Neuronal stem cell (in vitro differentiated cells): ENCODE results near the gene CWC15. TPM values are rescaled to one million over a fixed set of nuclear protein-coding genes. Genes with fewer than 3 reads are reported as not detected.
"Not testable (repeated sequence)": the region's sequence is repeated elsewhere in the genome, so short reads cannot be mapped to it uniquely, and the experiment has no call there.

Experiments used
- DNase-seq: peaks from one replicate; pipeline ENCODE4 v3.0.0-alpha.2; 2013; ENCODE audit warnings: low spot score
- H2AFZ ChIP-seq: one replicate; pipeline ENCODE4 v1.6.1; 2013; ENCODE audit warnings: mild to moderate bottlenecking, low read length, inconsistent platforms
- H2AK5ac ChIP-seq: 2 replicates; pipeline ENCODE4 v1.6.1; 2013; ENCODE audit warnings: low read depth, mild to moderate bottlenecking, inconsistent platforms, low read length, moderate library complexity, mixed read lengths
- H2BK120ac ChIP-seq: 2 replicates; pipeline ENCODE4 v1.6.1; 2013; ENCODE audit warnings: low read depth, mild to moderate bottlenecking, inconsistent platforms, low read length, moderate library complexity, mixed read lengths
- H2BK12ac ChIP-seq: one replicate; pipeline ENCODE4 v1.6.1; 2013; ENCODE audit warnings: low read length, inconsistent platforms
- H2BK15ac ChIP-seq: 2 replicates; pipeline ENCODE4 v1.6.1; 2013; ENCODE audit warnings: mild to moderate bottlenecking, low read length, inconsistent platforms, mixed read lengths
- H2BK5ac ChIP-seq: one replicate; pipeline ENCODE4 v1.6.1; 2013; ENCODE audit warnings: inconsistent platforms, mild to moderate bottlenecking, low read length, moderate library complexity
- H3K14ac ChIP-seq: one replicate; pipeline ENCODE4 v1.6.1; 2013; ENCODE audit warnings: low read length, inconsistent platforms
- H3K18ac ChIP-seq: 2 replicates; pipeline ENCODE4 v1.6.1; 2013; ENCODE audit warnings: low read length, inconsistent platforms
- H3K23ac ChIP-seq: 2 replicates; pipeline ENCODE4 v1.6.1; 2013; ENCODE audit warnings: low read depth, mild to moderate bottlenecking, mixed read lengths, low read length, inconsistent platforms; ENCODE audit not compliant: poor library complexity
- H3K27ac ChIP-seq: replicated peaks from 3 replicates; pipeline ENCODE4 v1.5.1; 2013; ENCODE audit warnings: low read length, inconsistent platforms
- H3K27me3 ChIP-seq, 3 experiments: 2 replicates each; pipeline ENCODE4 v1.6.1; 2013; ENCODE audit warnings: low read length in 3 of 3, mild to moderate bottlenecking in 2 of 3, inconsistent platforms in 1 of 3, low read depth in 1 of 3, mixed read lengths in 1 of 3, moderate library complexity in 1 of 3; ENCODE audit not compliant: control insufficient read depth in 3 of 3, insufficient read depth in 3 of 3
- H3K36me3 ChIP-seq, 2 donors: replicated peaks in 1 of 2; 2 replicates each; pipeline ENCODE4 v1.6.1; 2013; ENCODE audit warnings: low read length in 2 of 2; ENCODE audit not compliant: control insufficient read depth in 2 of 2, insufficient read depth in 2 of 2
- H3K4ac ChIP-seq: 2 replicates; pipeline ENCODE4 v1.6.1; 2013; ENCODE audit warnings: inconsistent platforms, mild to moderate bottlenecking, low read length, moderate library complexity
- H3K4me1 ChIP-seq, 2 donors: 1 replicate in 1 of 2; 2 replicates in 1 of 2; pipeline ENCODE4 v1.6.1; 2013; ENCODE audit warnings: low read length in 2 of 2, low read depth in 1 of 2; ENCODE audit not compliant: control insufficient read depth in 2 of 2, insufficient read depth in 1 of 2
- H3K4me2 ChIP-seq: one replicate; pipeline ENCODE4 v1.6.1; 2013; ENCODE audit warnings: mild to moderate bottlenecking, low read length, inconsistent platforms; ENCODE audit not compliant: insufficient read depth, poor library complexity, severe bottlenecking
- H3K4me3 ChIP-seq, 2 donors: 2 replicates each; pipeline ENCODE4 v1.5.1; 2013; ENCODE audit warnings: low read length in 2 of 2, mild to moderate bottlenecking in 2 of 2, inconsistent platforms in 1 of 2, moderate library complexity in 1 of 2
- H3K79me1 ChIP-seq: one replicate; pipeline ENCODE4 v1.6.1; 2013; ENCODE audit warnings: low read depth, mild to moderate bottlenecking, inconsistent platforms, low read length, moderate library complexity
- H3K9ac ChIP-seq: one replicate; pipeline ENCODE4 v1.6.1; 2013; ENCODE audit warnings: mild to moderate bottlenecking, low read depth, low read length, inconsistent platforms; ENCODE audit not compliant: poor library complexity
- H3K9me3 ChIP-seq, 2 donors: replicated peaks in 1 of 2; 2 replicates each; pipeline versions ENCODE3 to v1.6.1; 2013; ENCODE audit warnings: low read length in 2 of 2, mild to moderate bottlenecking in 2 of 2, inconsistent platforms in 1 of 2, low read depth in 1 of 2, mixed read lengths in 1 of 2, moderate library complexity in 1 of 2; ENCODE audit not compliant: control insufficient read depth in 2 of 2, insufficient read depth in 1 of 2
- H4K8ac ChIP-seq: one replicate; pipeline ENCODE4 v1.6.1; 2013; ENCODE audit warnings: low read depth, mild to moderate bottlenecking, inconsistent platforms, low read length, moderate library complexity
- H4K91ac ChIP-seq: one replicate; pipeline ENCODE4 v1.6.1; 2013; ENCODE audit warnings: low read length, low read depth, mild to moderate bottlenecking, inconsistent platforms; ENCODE audit not compliant: poor library complexity
- WGBS, 2 donors: extraction: QIAGEN DNeasy Blood & Tissue Kit; methylation state at CpG; one replicate each; pipeline ENCODE4 v1.1.7; 2013; ENCODE audit warnings: missing lambda C conversion rate in 2 of 2, mixed read lengths in 1 of 2; ENCODE audit not compliant: insufficient read length in 2 of 2, insufficient replicate concordance in 1 of 2; ENCODE audit errors: extremely low coverage in 2 of 2; 5-methylcytosine and 5-hydroxymethylcytosine counted together
- polyA plus RNA-seq, 2 experiments: library from polyadenylated mRNA; stranded (reverse); fragments of 200-250 nt; gene quantifications; one replicate each; pipeline ENCODE4 v1.2.3, GENCODE V29; 2013

CWC15 gene
- 98.8 TPM for polyA plus RNA-seq (2013, experiment 1 of 2)
- polyA plus RNA-seq (2013, experiment 2 of 2), result 106 TPM

GRCh38 chr11:94973099-94973968 is at the start of gene CWC15, which contains the start of gene KDM4D:
CWC15 (minus strand) TSS chr11:94973556; CDS start chr11:94972185, 1,371 bp downstream.
KDM4D (plus strand) TSS chr11:94973709; CDS start chr11:94997373, 23,664 bp downstream.
- no CpG with 5 or more reads among the region's 66 CpGs for WGBS, 2 donors
- no peak within 1 kb of the TSS for H2BK15ac ChIP-seq
- peak within 1 kb of the TSS; percentile 87 for H3K14ac ChIP-seq
- H3K4me2 ChIP-seq, result peak within 1 kb of the TSS; percentile 71
- peaks cover 0 to 4% of the 10 kb centered on the region in 2 donors for H3K4me1 ChIP-seq
- peak within 1 kb of the TSS; percentile 44 for H3K27ac ChIP-seq
- no peaks in the 10 kb centered on the region for H3K27me3 ChIP-seq
- peak within 1 kb of the TSS; percentile 98 for H3K9ac ChIP-seq
- no peak within 1 kb of the TSS for H4K8ac ChIP-seq
- no peak within 1 kb of the TSS for H2BK5ac ChIP-seq
- DNase-seq, result peak; percentile 86
- H3K23ac ChIP-seq, result peak within 1 kb of the TSS; percentile 87
- peaks cover 3% of the 10 kb centered on the region for H3K79me1 ChIP-seq
- H4K91ac ChIP-seq, result no peak within 1 kb of the TSS
- H2AFZ ChIP-seq, result peak within 1 kb of the TSS; percentile 85
- peak within 1 kb of the TSS; percentile 92 to 97 for H3K4me3 ChIP-seq
- no peak within 1 kb of the TSS for H2AK5ac ChIP-seq
- no peak within 1 kb of the TSS for H2BK12ac ChIP-seq
- peaks cover 10 to 52% of the 10 kb centered on the region in 2 donors for H3K36me3 ChIP-seq
- no peak within 1 kb of the TSS for H3K4ac ChIP-seq
- H3K9me3 ChIP-seq, result no peaks in the 10 kb centered on the region
- H2BK120ac ChIP-seq, result no peak within 1 kb of the TSS
- peak within 1 kb of the TSS; percentile 98 for H3K18ac ChIP-seq

GRCh38 chr11:95021468-95021867 is 48.1 kb upstream of the CWC15 start:
- no CpG with 5 or more reads among the region's 5 CpGs for WGBS, 2 donors
- not testable (repeated sequence) for H2BK12ac ChIP-seq, H4K91ac ChIP-seq, H3K4me1 ChIP-seq, H3K4ac ChIP-seq, H3K27me3 ChIP-seq, H3K9me3 ChIP-seq, H3K4me2 ChIP-seq, H2AK5ac ChIP-seq, DNase-seq, H2BK15ac ChIP-seq, H2AFZ ChIP-seq, H3K9ac ChIP-seq, H3K4me3 ChIP-seq, H3K23ac ChIP-seq, H4K8ac ChIP-seq, H3K36me3 ChIP-seq, H3K18ac ChIP-seq, H3K27ac ChIP-seq, H3K79me1 ChIP-seq, H2BK120ac ChIP-seq, H2BK5ac ChIP-seq, H3K14ac ChIP-seq

- no CpG with 5 or more reads among the region's 2 CpGs for WGBS, 2 donors
- no peak overlapping the region for H2BK12ac ChIP-seq
These were observed 42.8 kb upstream of the CWC15 start for GRCh38 chr11:95016139-95016538.

GRCh38 chr11:95014184-95014821 is 40.9 kb upstream of the CWC15 start:
- Histone ChIP-seq H3K4me2 (no peak overlapping the region), H4K8ac (no peak overlapping the region), H3K14ac (no peak overlapping the region), H4K91ac (no peak overlapping the region), H3K4ac (no peak overlapping the region), H3K27ac (no peak overlapping the region), H3K9me3 (no peaks in the 10 kb centered on the region), H3K27me3 (peaks cover 0 to 2% (median 0%) of the 10 kb centered on the region in 3 experiments), H3K9ac (no peak overlapping the region), H2BK12ac (no peak overlapping the region), H3K36me3 (no peaks in the 10 kb centered on the region), H2BK15ac (no peak overlapping the region), H3K4me3 (peak overlapping the region in 1 of 2 donors; percentile 4), H3K4me1 (no peaks in the 10 kb centered on the region), H3K23ac (no peak overlapping the region), H2AK5ac (no peak overlapping the region), H3K18ac (peak overlapping the region; percentile 38), H2AFZ (no peak overlapping the region), H2BK5ac (no peak overlapping the region), H3K79me1 (no peaks in the 10 kb centered on the region), H2BK120ac (peak overlapping the region; percentile 81)
- no CpG with 5 or more reads among the region's 12 CpGs for WGBS, 2 donors
- no peak for DNase-seq

More at GRCh38 chr11:95016139-95016538, 42.8 kb upstream of the CWC15 start:
- H3K4me2 ChIP-seq, result no peak overlapping the region
- H4K8ac ChIP-seq, result no peak overlapping the region
- peak overlapping the region; percentile 60 for H2AFZ ChIP-seq
- H3K9ac ChIP-seq, result no peak overlapping the region
- H3K4me3 ChIP-seq, result no peak overlapping the region
- no peak for DNase-seq
- H4K91ac ChIP-seq, result no peak overlapping the region
- H2BK15ac ChIP-seq, result no peak overlapping the region
- no peak overlapping the region for H2BK120ac ChIP-seq
- H3K27me3 ChIP-seq, result peaks cover 0 to 2% (median 0%) of the 10 kb centered on the region in 3 experiments
- H3K14ac ChIP-seq, result no peak overlapping the region
- H3K9me3 ChIP-seq, result no peaks in the 10 kb centered on the region
- no peak overlapping the region for H2BK5ac ChIP-seq
- no peak overlapping the region for H3K27ac ChIP-seq
- H3K36me3 ChIP-seq, result no peaks in the 10 kb centered on the region
- no peaks in the 10 kb centered on the region for H3K4me1 ChIP-seq
- no peak overlapping the region for H2AK5ac ChIP-seq
- H3K79me1 ChIP-seq, result no peaks in the 10 kb centered on the region
- H3K18ac ChIP-seq, result no peak overlapping the region
- H3K23ac ChIP-seq, result no peak overlapping the region
- no peak overlapping the region for H3K4ac ChIP-seq
